Activated gamma-delta T cell treated with anti-CD3 and anti-CD28 coated beads, Interleukin-2, amount 50 U/mL, for 16 hours (primary cell): ENCODE data around the gene FAM136A.
"Not testable (repeated sequence)": the region's sequence is repeated elsewhere in the genome, so short reads cannot be mapped to it uniquely, and the experiment has no call there.

Experiments used
- DNase-seq: peaks from one replicate; pipeline ENCODE4 v3.0.0-alpha.2; 2020; ENCODE audit warnings: low read depth

Gene FAM136A

DNA sequence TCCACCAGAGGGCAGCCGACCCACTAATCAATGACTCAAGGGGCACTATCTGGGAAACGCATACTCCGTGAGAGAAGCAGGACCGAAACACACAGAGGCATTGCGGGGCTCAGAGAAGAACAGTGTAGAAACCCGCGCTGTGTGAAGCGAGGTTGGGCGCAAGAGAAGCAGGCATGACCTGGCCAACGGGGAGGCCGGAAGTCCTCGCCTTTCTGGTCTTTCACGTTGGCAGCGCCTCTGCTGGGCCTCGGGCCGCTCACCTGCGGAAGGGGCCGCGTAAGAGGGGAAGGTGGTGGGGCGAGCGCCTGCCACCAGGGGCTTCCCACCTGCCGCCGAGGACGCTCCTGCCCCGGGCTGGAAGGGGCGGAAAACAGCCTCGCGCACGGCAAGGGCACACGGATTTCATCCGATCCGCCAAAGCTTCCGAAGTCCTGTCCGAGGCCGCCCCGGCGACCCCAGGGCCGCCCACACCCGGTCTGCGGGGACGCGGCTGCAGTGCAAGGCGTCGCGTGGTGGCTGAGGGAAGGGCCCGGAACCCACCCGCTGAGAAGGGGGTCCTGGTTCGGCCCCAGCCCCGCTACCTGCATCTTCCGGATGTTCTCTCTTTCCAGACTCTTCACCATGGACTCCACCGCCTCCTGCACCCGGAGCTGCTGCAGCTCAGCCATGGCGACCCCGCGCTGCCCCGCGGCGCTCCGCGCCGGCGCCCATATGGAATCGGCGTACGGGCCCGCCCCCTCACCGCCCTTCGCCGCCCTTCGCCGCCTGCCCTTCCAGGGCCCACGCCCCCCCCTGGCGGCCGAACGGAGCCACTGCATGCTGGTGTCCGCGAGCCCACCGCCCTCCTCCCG, at the start of gene FAM136A:
Gene FAM136A (minus strand): TSS at position 724 of the 851 bp plus-strand sequence. CDS start 56 bp downstream, at position 668.
- DNase-seq, result peak; percentile 81

DNA sequence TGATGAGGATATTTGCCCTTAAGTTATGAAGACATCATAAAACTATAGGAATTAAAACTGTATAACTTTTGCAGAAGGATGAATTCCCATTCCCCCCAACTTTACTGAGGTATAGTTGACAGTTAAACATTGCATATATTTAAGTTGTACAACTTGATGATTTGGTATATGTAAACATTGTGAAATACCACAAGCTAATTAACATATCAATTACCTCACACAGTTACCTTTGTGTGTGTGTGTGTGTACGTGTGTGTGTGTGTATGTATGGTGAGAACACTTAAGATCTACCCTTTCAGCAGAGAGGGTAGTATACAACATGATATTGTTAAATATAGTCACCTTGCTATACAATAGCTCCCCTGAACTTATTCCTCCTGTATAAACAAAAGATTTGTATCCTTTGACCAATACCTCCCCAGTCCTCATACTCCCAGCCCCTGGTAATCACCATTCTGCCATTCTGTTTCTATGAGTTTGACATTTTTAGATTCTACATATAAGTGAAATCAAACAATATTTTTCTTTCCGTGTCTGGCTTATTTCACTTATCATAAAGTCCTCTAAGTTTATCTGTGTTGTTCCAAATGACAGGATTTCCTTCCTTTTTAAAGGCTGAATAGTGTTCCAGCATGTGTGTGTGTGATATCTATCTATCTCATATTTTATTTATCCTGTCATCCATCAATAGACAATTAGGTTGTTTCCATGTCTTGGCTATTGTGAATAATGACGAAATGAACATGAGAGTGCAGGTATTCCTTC, 48.2 kb upstream of the FAM136A start:
- DNase-seq, result no peak

GRCh38 chr2:70347831-70348230, 46.0 kb upstream of the FAM136A start:
- no peak for DNase-seq

- no peak for DNase-seq
These were observed 42.3 kb upstream of the FAM136A start for GRCh38 chr2:70344195-70344594.

DNA sequence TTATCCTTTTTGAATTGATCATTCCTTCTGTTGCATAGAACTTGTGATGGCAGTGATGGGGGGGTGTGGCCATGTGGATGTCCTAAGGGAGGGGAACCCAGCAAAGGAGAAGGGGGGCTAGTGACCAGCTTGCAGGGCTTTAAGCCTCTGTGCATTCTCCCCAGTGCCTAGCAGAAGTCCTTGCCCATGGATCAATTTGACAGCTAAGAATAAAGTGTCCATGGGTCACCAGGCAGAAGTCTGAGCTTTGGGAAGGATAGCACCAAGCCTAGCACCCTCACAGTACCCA, 39.6 kb upstream of the FAM136A start:
- no peak for DNase-seq

- no peak for DNase-seq
These were observed 39.1 kb upstream of the FAM136A start for GRCh38 chr2:70340761-70341476.

- no peak for DNase-seq
These were observed 38.2 kb upstream of the FAM136A start for GRCh38 chr2:70340075-70340474.

- no peak for DNase-seq
These were observed 34.7 kb upstream of the FAM136A start for GRCh38 chr2:70336552-70336951.

DNA sequence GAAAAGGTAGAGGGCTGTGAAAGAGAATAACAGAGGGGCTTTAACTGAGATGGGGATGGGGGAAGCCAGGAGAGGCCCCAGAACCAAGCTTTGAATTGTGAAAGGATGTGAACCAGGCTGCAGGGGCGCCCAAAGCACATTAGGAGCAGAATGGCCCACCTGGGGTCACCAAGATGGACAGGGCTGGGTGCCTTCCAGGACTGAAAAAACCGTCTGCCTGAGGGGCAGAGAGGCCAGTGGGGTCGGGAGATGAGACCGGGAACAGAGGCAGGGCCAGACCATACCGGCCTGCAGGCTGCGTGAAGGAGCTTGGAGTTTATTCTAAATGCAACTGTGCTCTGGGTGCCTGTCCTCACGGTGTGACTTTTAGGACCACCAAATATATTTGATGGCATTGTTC, 29.1 kb upstream of the FAM136A start:
- DNase-seq, result no peak

GRCh38 chr2:70330476-70330875, 28.6 kb upstream of the FAM136A start:
- DNase-seq, result no peak

DNA sequence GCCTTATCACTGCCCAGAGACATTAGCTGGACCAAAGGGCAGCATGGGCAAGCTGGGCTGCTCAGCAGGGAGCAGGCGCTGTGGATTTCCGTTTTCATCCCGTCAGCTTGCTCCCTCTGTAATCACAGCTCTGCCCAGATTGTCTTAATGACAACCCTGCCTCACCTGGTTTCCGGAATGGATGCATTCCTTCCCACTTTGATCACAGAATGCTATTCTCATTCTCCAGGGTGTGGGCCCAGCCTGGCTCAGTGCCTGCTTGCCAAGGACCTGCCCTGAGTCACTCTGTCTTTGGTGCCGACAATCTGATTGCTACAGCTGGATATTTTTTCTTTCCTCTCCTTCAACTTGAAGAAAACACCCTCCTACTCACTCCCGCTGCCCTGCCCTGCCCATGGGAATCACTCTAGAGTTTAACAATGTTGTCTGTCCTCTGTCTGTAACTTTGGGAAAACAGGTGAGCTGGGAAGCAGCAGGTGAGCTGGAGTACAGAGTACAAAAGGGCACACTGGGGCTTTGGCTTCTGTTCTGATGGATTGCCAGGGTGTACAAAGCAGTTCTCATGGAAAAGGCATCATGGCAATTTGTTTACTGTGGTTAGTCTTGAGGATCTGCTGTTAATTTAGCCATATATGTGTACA, 27.2 kb upstream of the FAM136A start:
- no peak for DNase-seq

DNA sequence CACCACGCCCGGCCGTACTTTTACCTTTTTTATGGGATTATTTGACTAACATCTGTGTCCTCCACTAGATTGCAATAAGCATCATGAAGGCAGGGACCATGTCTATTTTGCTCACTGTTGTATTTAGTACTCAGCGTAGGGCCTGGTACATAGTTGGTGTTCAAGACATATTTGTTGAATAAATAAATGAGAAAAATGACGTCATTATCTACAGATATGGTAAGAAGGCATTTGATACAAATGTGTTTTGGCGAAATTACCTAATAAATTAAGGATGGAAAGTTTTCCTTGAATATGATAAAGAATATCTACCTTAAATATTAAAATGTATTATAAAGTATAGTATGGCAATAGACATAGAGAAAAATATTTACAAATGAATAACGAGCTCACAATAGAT, 24.0 kb upstream of the FAM136A start:
- no peak for DNase-seq

DNA sequence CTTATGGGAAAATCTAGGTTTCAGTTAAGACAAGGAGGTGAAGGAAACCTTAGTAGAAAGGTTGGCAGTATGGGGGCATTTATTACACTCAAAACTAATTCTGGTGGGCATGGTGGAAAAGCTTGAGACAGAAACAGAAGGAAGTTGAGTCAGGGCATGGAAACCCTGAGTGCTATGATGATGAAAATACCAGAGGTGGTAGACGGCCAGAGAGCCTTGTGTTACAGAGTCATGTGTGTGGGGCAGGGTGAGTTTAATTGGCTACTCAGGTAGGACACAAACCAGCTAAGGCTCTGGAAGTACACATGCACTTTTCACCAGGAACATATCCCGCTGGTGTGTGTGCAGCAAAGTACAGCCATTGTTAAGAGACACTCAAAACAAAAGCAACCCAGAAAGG, 20.7 kb upstream of the FAM136A start:
- DNase-seq, result no peak

DNA sequence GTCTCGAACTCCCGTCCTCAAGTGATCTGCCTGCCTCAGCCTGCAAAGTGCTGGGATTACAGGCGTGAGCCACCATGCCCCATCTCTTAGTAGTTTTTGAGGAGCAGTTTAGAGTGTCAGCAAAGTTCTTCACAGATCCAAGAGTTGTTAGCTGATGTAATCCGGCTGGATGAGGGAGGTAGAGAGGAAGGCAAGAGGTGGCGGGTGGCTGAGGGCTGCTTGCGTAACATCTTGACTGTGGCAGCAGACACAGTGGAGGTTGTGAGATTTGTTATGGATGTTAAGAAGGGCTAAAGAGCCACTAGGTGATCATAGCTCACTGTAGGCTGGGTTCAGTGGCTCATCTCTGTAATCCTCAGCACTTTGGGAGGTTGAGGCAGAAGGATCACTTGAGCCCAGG, 19.5 kb upstream of the FAM136A start:
- no peak for DNase-seq

DNA sequence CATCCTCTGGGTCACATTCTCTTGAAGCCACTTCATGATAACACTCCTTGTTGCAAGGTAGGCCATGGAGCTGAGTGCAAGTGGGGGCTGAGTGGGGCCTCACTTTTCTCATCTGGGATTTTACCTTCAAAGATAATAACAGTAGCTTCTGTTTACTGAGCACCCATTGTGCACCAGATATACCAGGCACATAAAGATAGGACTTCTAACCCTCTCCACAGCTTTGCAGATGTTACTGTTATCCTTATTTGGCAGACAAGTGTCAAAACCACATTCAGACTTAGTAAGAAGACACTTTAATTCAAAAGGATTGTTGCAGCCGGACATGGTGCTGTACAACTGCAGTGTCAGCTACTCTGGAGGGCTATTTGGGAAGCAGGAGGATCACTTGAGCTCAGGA, 12.8 kb upstream of the FAM136A start:
- DNase-seq, result no peak

GRCh38 chr2:70312560-70312959, 10.7 kb upstream of the FAM136A start:
- no peak for DNase-seq

- DNase-seq, result no peak
These were observed 9.0 kb upstream of the FAM136A start for GRCh38 chr2:70310899-70311298.

DNA sequence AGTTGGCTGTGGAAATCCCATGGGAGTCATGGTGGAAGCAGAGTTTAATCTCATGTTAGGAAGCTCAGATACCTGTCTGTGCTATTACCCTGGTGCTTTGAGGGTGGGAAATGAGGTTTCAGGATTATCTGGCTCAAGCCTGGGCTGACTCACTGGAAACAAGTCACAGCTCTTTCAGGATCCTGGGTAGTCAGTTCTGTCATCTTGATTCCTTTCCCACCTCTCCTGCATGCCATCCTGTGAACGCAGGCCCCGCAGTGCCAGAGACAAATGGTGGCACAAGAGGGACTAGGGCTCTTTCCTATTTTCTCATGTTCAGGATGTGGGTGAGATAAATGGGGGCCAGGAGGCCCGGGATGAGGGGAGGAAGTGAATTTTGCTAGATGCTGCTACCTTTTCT, 3.7 kb upstream of the FAM136A start:
- DNase-seq, result no peak

- DNase-seq, result no peak
These were observed 2.6 kb upstream of the FAM136A start for GRCh38 chr2:70304498-70304897.

GRCh38 chr2:70303186-70303585, 1.3 kb upstream of the FAM136A start:
- DNase-seq, result no peak

- DNase-seq, result not testable (repeated sequence)
These were observed 304 bp upstream of the FAM136A start for GRCh38 chr2:70302195-70302546.

DNA sequence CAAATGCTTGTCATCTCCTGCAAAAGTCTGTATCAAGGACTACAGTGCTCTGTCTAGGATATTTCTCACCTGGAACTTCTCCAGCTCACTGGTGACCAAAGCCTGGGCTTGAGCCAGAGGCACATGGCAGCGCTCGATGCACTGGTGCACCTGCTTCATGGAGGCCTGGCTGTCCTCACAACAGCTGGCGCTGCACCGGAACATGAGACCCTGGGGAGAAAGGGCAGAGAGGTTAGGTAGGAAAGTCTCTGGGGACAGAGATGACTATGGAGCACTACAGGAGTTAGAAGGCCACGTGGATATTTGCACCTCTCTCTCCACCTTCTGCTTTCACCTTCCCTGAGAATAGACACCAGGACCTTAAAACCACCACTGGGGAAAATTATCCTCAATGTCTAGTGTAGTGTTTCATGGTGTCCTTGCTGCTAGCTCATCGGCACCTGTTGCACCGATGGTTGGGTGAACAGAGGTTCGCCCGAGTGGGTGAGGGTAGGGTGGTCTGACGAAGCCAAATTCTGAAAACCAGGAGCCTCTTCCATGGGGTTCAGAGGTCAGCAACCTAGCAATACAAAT, 1.0 kb downstream of the FAM136A start:
- no peak for DNase-seq
